ENCODE data around the gene CDC23.
"Not testable (repeated sequence)": the region's sequence is repeated elsewhere in the genome, so short reads cannot be mapped to it uniquely, and the experiment has no call there.

The CDC23 gene

GRCh38 chr5:138163721-138164120 is 49.4 kb downstream of the CDC23 start:
- TF ChIP-seq BHLHE40 (IDR thresholded peaks at IDR 0.05; ENCODE audit: borderline replicate concordance): no peak
- no peak for TF ChIP-seq ELF4 (IDR thresholded peaks at IDR 0.05)
- no peak for TF ChIP-seq ZNF384 (IDR thresholded peaks at IDR 0.05)
- TF ChIP-seq SUZ12 (IDR thresholded peaks at IDR 0.05): no peak
- no peak for TF ChIP-seq LEF1 (IDR thresholded peaks at IDR 0.05; ENCODE audit: borderline replicate concordance)
- TF ChIP-seq, protein P1, sequence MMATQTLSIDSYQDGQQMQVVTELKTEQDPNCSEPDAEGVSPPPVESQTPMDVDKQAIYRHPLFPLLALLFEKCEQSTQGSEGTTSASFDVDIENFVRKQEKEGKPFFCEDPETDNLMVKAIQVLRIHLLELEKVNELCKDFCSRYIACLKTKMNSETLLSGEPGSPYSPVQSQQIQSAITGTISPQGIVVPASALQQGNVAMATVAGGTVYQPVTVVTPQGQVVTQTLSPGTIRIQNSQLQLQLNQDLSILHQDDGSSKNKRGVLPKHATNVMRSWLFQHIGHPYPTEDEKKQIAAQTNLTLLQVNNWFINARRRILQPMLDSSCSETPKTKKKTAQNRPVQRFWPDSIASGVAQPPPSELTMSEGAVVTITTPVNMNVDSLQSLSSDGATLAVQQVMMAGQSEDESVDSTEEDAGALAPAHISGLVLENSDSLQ (IDR thresholded peaks at IDR 0.05): no peak
- no peak for TF ChIP-seq FOXM1 (IDR thresholded peaks at IDR 0.05; ENCODE audit: borderline replicate concordance)
- no peak for TF ChIP-seq ARNT (IDR thresholded peaks at IDR 0.05)
- TF ChIP-seq HDGF (IDR thresholded peaks at IDR 0.05; ENCODE audit: borderline replicate concordance): no peak
- TF ChIP-seq SP1 (IDR thresholded peaks at IDR 0.05): no peak
- TF ChIP-seq L3MBTL2 (conservative IDR thresholded peaks at IDR 0.05): no peak
- TF ChIP-seq CTBP1 (IDR thresholded peaks at IDR 0.05; ENCODE audit: borderline replicate concordance): no peak
- no peak for TF ChIP-seq TARDBP (IDR thresholded peaks at IDR 0.05)
- TF ChIP-seq FOXK2 (IDR thresholded peaks at IDR 0.05): no peak
- TF ChIP-seq NFRKB (IDR thresholded peaks at IDR 0.05): no peak
- TF ChIP-seq FOXA1 (IDR thresholded peaks at IDR 0.05): no peak
- ChIA-PET CTCF (interaction anchor here (0.6 kb wide), 1 partner anchor 41 kb away, joined by 3 read pairs; no protein-coding TSS in a partner anchor), POLR2A (interaction anchor here (0.6 to 1.4 kb wide), 2 partner anchors 49 to 120 kb away, joined by 3 to 4 read pairs; partner anchors contain the start of gene CDC23)
- no peak for DNase-seq (ENCODE audit: extremely low spot score)

GRCh38 chr5:138160706-138161105 is 52.4 kb downstream of the CDC23 start:
- CTCF ChIA-PET: no interaction called here
- POLR2A ChIA-PET: no interaction called here
- no peak for DNase-seq (ENCODE audit: extremely low spot score)
- no peak for TF ChIP-seq CTBP1 (IDR thresholded peaks at IDR 0.05; ENCODE audit: borderline replicate concordance)
- no peak for TF ChIP-seq FOXK2 (IDR thresholded peaks at IDR 0.05)
- no peak for TF ChIP-seq ARNT (IDR thresholded peaks at IDR 0.05)
- no peak for TF ChIP-seq L3MBTL2 (conservative IDR thresholded peaks at IDR 0.05)
- TF ChIP-seq HDGF (IDR thresholded peaks at IDR 0.05; ENCODE audit: borderline replicate concordance): no peak
- TF ChIP-seq BHLHE40 (IDR thresholded peaks at IDR 0.05; ENCODE audit: borderline replicate concordance): no peak
- no peak for TF ChIP-seq NFRKB (IDR thresholded peaks at IDR 0.05)
- TF ChIP-seq, protein P1 (IDR thresholded peaks at IDR 0.05): no peak
- no peak for TF ChIP-seq FOXM1 (IDR thresholded peaks at IDR 0.05; ENCODE audit: borderline replicate concordance)
- TF ChIP-seq ELF4 (IDR thresholded peaks at IDR 0.05): no peak
- TF ChIP-seq SP1 (IDR thresholded peaks at IDR 0.05): no peak
- TF ChIP-seq ZNF384 (IDR thresholded peaks at IDR 0.05): no peak

GRCh38 chr5:138159666-138160065 is 53.5 kb downstream of the CDC23 start:
- ChIA-PET POLR2A (no interaction called here), CTCF (no interaction called here)
- DNase-seq (ENCODE audit: extremely low spot score): no peak
- TF ChIP-seq NFRKB (IDR thresholded peaks at IDR 0.05) (no peak), HDGF (IDR thresholded peaks at IDR 0.05; ENCODE audit: borderline replicate concordance) (no peak), FOXM1 (IDR thresholded peaks at IDR 0.05; ENCODE audit: borderline replicate concordance) (no peak), TARDBP (IDR thresholded peaks at IDR 0.05) (no peak), CTBP1 (IDR thresholded peaks at IDR 0.05; ENCODE audit: borderline replicate concordance) (no peak), SUZ12 (IDR thresholded peaks at IDR 0.05) (no peak), ELF4 (IDR thresholded peaks at IDR 0.05) (no peak), L3MBTL2 (conservative IDR thresholded peaks at IDR 0.05) (no peak)
- TF ChIP-seq, protein P1 (IDR thresholded peaks at IDR 0.05): no peak

DNA sequence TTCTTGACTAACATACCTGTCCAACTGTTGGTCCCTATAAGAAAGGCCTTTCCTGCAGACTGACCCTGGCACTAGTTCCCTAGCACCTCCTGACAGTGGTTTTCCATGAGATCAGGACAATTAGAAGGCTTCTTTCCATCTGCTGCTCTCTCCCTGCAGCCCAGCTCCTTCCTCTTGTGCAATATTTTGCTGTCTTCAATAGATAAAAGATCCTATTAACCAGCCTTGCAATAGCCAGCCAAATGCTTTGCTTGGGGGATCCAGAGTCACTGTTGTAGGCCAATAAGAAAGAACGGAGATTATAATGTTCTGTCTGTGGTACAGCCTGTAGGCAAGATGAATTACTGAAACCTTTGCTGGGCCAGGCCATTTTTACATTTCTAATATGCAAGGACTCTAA is 55.5 kb downstream of the CDC23 start:
- DNase-seq (ENCODE audit: extremely low spot score): no peak
- TF ChIP-seq LEF1 (IDR thresholded peaks at IDR 0.05; ENCODE audit: borderline replicate concordance): no peak
- no peak for TF ChIP-seq CTBP1 (IDR thresholded peaks at IDR 0.05; ENCODE audit: borderline replicate concordance)
- TF ChIP-seq FOXK2 (IDR thresholded peaks at IDR 0.05): no peak
- no peak for TF ChIP-seq ARNT (IDR thresholded peaks at IDR 0.05)
- TF ChIP-seq TARDBP (IDR thresholded peaks at IDR 0.05): no peak
- no peak for TF ChIP-seq ELF4 (IDR thresholded peaks at IDR 0.05)
- TF ChIP-seq HDGF (IDR thresholded peaks at IDR 0.05; ENCODE audit: borderline replicate concordance): no peak
- no peak for TF ChIP-seq FOXM1 (IDR thresholded peaks at IDR 0.05; ENCODE audit: borderline replicate concordance)
- no peak for TF ChIP-seq SUZ12 (IDR thresholded peaks at IDR 0.05)
- POLR2A ChIA-PET: interaction anchor here (0.6 kb wide), 1 partner anchor 20 kb away, joined by 3 read pairs; no protein-coding TSS in a partner anchor
- CTCF ChIA-PET: interaction anchor here (0.7 kb wide), 1 partner anchor 118 kb away, joined by 3 read pairs; no protein-coding TSS in a partner anchor

- CTCF ChIA-PET; DNase-seq (ENCODE audit: extremely low spot score); POLR2A ChIA-PET: not testable (repeated sequence)
Observed at GRCh38 chr5:138155977-138156376, 57.1 kb downstream of the CDC23 start.

DNA sequence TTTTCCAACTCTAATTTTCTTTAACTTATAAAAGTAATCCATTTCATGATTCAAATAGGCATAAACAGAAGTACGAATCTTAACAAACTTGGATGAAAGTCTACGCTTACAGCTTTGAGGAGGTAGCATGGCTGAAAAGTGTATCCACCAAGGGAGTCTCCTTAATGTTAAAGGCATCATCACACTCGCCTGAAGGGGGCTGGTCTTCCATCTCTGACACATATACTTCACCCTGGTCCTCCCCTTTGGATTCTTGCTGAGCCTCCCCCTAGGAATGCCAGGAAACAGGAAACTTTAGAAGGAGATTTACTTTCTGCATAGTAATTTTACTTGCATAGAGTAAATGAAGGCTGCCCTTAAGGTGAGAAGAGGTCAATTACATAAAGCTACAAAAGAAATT is 63.6 kb downstream of the CDC23 start:
- POLR2A ChIA-PET: interaction anchor here (3.1 kb wide), 1 partner anchor 29 kb away, joined by 14 read pairs; the partner anchor contains the start of gene KIF20A
- peak; percentile 15 for DNase-seq (ENCODE audit: extremely low spot score)
- CTCF ChIA-PET: interaction anchor here (0.6 to 1.3 kb wide), 2 partner anchors 9 to 16 kb away, joined by 3 read pairs; no protein-coding TSS in a partner anchor
- TF ChIP-seq SP1 (IDR thresholded peaks at IDR 0.05): no peak
- no peak for TF ChIP-seq LEF1 (IDR thresholded peaks at IDR 0.05; ENCODE audit: borderline replicate concordance)
- TF ChIP-seq BHLHE40 (IDR thresholded peaks at IDR 0.05; ENCODE audit: borderline replicate concordance): no peak
- TF ChIP-seq NFRKB (IDR thresholded peaks at IDR 0.05): no peak
- TF ChIP-seq L3MBTL2 (conservative IDR thresholded peaks at IDR 0.05): no peak
- no peak for TF ChIP-seq ARNT (IDR thresholded peaks at IDR 0.05)
- no peak for TF ChIP-seq FOXK2 (IDR thresholded peaks at IDR 0.05)
- TF ChIP-seq FOXA1 (IDR thresholded peaks at IDR 0.05): no peak
- TF ChIP-seq ZNF384 (IDR thresholded peaks at IDR 0.05): no peak
- TF ChIP-seq, protein P1 (IDR thresholded peaks at IDR 0.05): no peak
- no peak for TF ChIP-seq CTBP1 (IDR thresholded peaks at IDR 0.05; ENCODE audit: borderline replicate concordance)
- no peak for TF ChIP-seq ELF4 (IDR thresholded peaks at IDR 0.05)
- no peak for TF ChIP-seq SUZ12 (IDR thresholded peaks at IDR 0.05)
- TF ChIP-seq TARDBP (IDR thresholded peaks at IDR 0.05): no peak
- TF ChIP-seq HDGF (IDR thresholded peaks at IDR 0.05; ENCODE audit: borderline replicate concordance): no peak
- no peak for TF ChIP-seq FOXM1 (IDR thresholded peaks at IDR 0.05; ENCODE audit: borderline replicate concordance)
